ENCODE data around the gene PRSS1. TPM values are rescaled to one million over a fixed set of nuclear protein-coding genes. Genes with fewer than 3 reads are reported as not detected.
A peak's percentile ranks its signal among the peaks of the same experiment; 100 is the strongest.

PRSS1 gene
- total RNA-seq, 2 experiments from 2014 or later, result not detected

DNA sequence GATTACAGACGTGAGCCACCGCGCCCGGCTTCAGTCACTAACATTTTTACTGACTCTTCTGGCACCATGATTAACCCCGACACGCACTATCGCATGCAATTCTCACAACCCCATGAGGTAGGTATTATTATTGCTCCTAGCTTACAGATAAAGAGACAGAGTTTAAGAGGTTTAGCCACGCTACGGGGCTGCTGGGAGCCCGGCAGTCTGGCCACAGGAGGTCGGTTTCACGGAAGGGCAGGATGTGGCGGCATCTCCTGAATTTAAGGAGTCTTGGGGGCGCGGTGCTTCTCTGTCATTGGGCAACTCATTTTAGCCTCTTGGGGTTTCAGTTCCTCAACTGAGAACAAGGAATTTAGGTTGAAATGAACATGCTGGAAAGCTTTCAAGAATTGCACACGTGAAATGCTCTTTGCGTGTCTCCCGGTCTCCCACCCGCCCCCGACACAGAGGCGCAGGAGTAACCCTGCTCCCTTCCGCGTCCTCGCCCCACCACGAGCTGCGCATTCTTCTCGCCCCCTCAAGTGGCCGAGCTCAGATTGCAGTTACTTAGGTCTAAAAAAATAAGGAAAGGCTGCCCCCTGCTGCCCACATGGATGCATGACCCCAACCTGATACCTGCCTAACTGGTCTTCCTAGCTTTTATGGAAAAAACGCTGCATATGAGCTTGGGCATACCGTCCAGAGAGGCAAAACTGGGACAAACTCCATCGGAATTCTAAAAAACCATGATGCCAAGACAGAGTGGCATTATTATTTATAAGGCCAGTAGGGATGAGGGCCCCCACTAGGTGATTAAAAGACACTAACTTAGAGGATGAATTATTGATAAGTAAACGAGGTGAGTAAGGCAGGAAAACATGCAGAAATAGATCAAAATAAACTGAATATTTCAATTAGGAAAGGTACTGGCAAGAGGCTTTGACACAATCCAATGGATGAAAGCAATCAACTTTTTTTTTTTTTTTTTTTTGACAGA lies 33.9 kb downstream of the PRSS1 start:
- H3K27me3 Mint-ChIP-seq, result no peaks in the 10 kb centered on the region
- POLR2A ChIA-PET, result interaction anchor here (0.6 to 22.8 kb wide), 18 partner anchors 24 to 206 kb away, joined by 3 to 5733 read pairs (median 5); no protein-coding TSS in a partner anchor
- peaks cover 22% of the 10 kb centered on the region for H3K4me1 Mint-ChIP-seq (ENCODE audit: low read depth)
- H3K27ac Mint-ChIP-seq, result peak overlapping the region; percentile 98
- DNase-seq (peak; percentile 62 to 90 (median 74)), ATAC-seq (ENCODE audit: poor library complexity) (peak; percentile 43)
- H3K36me3 ChIP-seq (ENCODE audit: insufficient read depth, low read length), result peaks cover 7% of the 10 kb centered on the region
- H3K9me3 ChIP-seq (ENCODE audit: control insufficient read depth in 1 of 2, insufficient read depth in 1 of 2, low read length in 2 of 2), result no peaks in the 10 kb centered on the region
- intact Hi-C loops (cut with DNase I, micrococcal nuclease), result loop anchor here (1.0 to 5.0 kb wide), 4 partner anchors 71 to 151 kb away; no protein-coding TSS in a partner anchor
- no peaks in the 10 kb centered on the region for H3K27me3 ChIP-seq (ENCODE audit: control insufficient read depth in 1 of 2, insufficient read depth in 2 of 2, low read length in 2 of 2)
- no peaks in the 10 kb centered on the region for H3K9me3 Mint-ChIP-seq
- H3K4me1 ChIP-seq (ENCODE audit: insufficient read depth, low read length), result peaks cover 13% of the 10 kb centered on the region
- H3K4me3 ChIP-seq (ENCODE audit: low read length), result peak overlapping the region; percentile 54
- H3K4me3 Mint-ChIP-seq, result peak overlapping the region; percentile 91
- no peak overlapping the region for H3K27ac ChIP-seq (ENCODE audit: low read depth in 1 of 2, low read length in 2 of 2)
- TF ChIP-seq, protein P1, sequence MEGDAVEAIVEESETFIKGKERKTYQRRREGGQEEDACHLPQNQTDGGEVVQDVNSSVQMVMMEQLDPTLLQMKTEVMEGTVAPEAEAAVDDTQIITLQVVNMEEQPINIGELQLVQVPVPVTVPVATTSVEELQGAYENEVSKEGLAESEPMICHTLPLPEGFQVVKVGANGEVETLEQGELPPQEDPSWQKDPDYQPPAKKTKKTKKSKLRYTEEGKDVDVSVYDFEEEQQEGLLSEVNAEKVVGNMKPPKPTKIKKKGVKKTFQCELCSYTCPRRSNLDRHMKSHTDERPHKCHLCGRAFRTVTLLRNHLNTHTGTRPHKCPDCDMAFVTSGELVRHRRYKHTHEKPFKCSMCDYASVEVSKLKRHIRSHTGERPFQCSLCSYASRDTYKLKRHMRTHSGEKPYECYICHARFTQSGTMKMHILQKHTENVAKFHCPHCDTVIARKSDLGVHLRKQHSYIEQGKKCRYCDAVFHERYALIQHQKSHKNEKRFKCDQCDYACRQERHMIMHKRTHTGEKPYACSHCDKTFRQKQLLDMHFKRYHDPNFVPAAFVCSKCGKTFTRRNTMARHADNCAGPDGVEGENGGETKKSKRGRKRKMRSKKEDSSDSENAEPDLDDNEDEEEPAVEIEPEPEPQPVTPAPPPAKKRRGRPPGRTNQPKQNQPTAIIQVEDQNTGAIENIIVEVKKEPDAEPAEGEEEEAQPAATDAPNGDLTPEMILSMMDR (IDR thresholded peaks at IDR 0.05), result peak; percentile 74
- CTCF ChIA-PET, result interaction anchor here (0.6 to 2.1 kb wide), 23 partner anchors 13 to 179 kb away, joined by 3 to 56 read pairs (median 4); no protein-coding TSS in a partner anchor
- peaks cover 23% of the 10 kb centered on the region for H3K36me3 Mint-ChIP-seq (ENCODE audit: low read depth)

DNA sequence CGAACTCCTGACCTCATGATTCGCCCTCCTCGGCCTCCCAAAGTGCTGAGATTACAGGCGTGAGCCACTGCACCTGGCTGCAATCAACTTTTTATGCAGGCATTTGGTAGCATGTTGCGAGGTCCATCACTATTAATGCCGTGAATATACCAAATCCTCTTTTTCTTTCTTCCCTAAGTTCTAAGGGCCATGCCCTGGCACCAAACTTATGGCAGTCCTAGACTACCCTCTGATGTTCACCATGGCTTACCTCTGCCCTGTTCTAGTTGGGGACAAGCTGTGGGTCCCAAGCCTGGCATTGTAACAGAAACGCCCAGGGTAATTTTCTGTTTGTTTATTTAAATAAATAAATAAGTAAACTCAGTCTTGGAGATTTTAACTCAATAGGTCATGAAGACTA lies 34.8 kb downstream of the PRSS1 start:
- no peaks in the 10 kb centered on the region for H3K27me3 ChIP-seq (ENCODE audit: control insufficient read depth in 1 of 2, insufficient read depth in 2 of 2, low read length in 2 of 2)
- TF ChIP-seq, protein P1 (IDR thresholded peaks at IDR 0.05), result no peak
- peaks cover 13% of the 10 kb centered on the region for H3K4me1 ChIP-seq (ENCODE audit: insufficient read depth, low read length)
- Mint-ChIP-seq H3K9me3 (no peaks in the 10 kb centered on the region), H3K4me1 (ENCODE audit: low read depth) (peaks cover 22% of the 10 kb centered on the region), H3K27me3 (no peaks in the 10 kb centered on the region), H3K4me3 (peak overlapping the region; percentile 15), H3K36me3 (ENCODE audit: low read depth) (peaks cover 32% of the 10 kb centered on the region), H3K27ac (peak overlapping the region; percentile 98)
- no peak overlapping the region for H3K4me3 ChIP-seq (ENCODE audit: low read length)
- H3K9me3 ChIP-seq (ENCODE audit: control insufficient read depth in 1 of 2, insufficient read depth in 1 of 2, low read length in 2 of 2), result no peaks in the 10 kb centered on the region
- ChIA-PET POLR2A (interaction anchor here (0.6 to 22.8 kb wide), 10 partner anchors 23 to 153 kb away, joined by 3 to 5733 read pairs (median 6); no protein-coding TSS in a partner anchor), CTCF (interaction anchor here (0.7 to 2.5 kb wide), 7 partner anchors 25 to 152 kb away, joined by 3 to 56 read pairs (median 8); no protein-coding TSS in a partner anchor)
- peaks cover 16% of the 10 kb centered on the region for H3K36me3 ChIP-seq (ENCODE audit: insufficient read depth, low read length)
- H3K27ac ChIP-seq (ENCODE audit: low read depth in 1 of 2, low read length in 2 of 2), result peak overlapping the region; percentile 53 to 92
- DNase-seq (peak in 3 of 14 experiments; percentile 2 to 23 (median 15)), ATAC-seq (ENCODE audit: poor library complexity) (no peak)
- intact Hi-C loops (cut with DNase I, micrococcal nuclease), result loop anchor here (5.0 kb wide), 1 partner anchor 72 kb away; no protein-coding TSS in a partner anchor

DNA sequence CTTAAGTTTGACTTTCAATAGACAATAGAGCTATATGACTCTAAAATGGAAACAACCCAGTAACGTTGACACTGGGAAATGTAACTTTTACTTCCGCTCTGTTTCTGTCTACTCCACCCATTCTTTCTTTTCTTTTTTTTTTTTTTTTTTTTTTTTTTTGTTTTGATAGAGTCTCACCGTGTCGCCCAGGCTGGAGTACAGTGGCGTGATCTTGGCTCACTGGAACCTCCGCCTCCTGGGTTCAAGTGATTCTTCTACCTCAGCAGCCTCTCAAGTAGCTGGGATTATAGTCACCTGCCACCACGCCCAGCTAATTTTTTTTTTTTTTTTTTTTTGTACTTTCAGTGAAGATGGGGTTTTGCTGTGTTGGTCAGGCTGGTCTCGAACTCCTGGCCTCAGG lies 35.4 kb downstream of the PRSS1 start:
- Mint-ChIP-seq H3K4me1 (ENCODE audit: low read depth) (peaks cover 25% of the 10 kb centered on the region), H3K9me3 (no peaks in the 10 kb centered on the region), H3K27ac (peak overlapping the region; percentile 98), H3K4me3 (peak overlapping the region; percentile 90), H3K27me3 (no peaks in the 10 kb centered on the region), H3K36me3 (ENCODE audit: low read depth) (peaks cover 38% of the 10 kb centered on the region)
- Histone ChIP-seq H3K9me3 (ENCODE audit: control insufficient read depth in 1 of 2, insufficient read depth in 1 of 2, low read length in 2 of 2) (no peaks in the 10 kb centered on the region), H3K27me3 (ENCODE audit: control insufficient read depth in 1 of 2, insufficient read depth in 2 of 2, low read length in 2 of 2) (no peaks in the 10 kb centered on the region), H3K27ac (ENCODE audit: low read depth in 1 of 2, low read length in 2 of 2) (peak overlapping the region; percentile 92 to 99), H3K4me1 (ENCODE audit: insufficient read depth, low read length) (peaks cover 13% of the 10 kb centered on the region), H3K36me3 (ENCODE audit: insufficient read depth, low read length) (peaks cover 21% of the 10 kb centered on the region), H3K4me3 (ENCODE audit: low read length) (peak overlapping the region; percentile 91)
- POLR2A ChIA-PET, result interaction anchor here (0.6 to 22.8 kb wide), 11 partner anchors 22 to 264 kb away, joined by 3 to 5733 read pairs (median 6); no protein-coding TSS in a partner anchor
- intact Hi-C loops (cut with DNase I, micrococcal nuclease), result loop anchor here (1.0 to 5.0 kb wide), 2 partner anchors 24 to 72 kb away; no protein-coding TSS in a partner anchor
- CTCF ChIA-PET, result interaction anchor here (0.6 to 2.5 kb wide), 4 partner anchors 24 to 152 kb away, joined by 3 to 13 read pairs (median 4); no protein-coding TSS in a partner anchor
- TF ChIP-seq, protein P1 (IDR thresholded peaks at IDR 0.05), result no peak
- peak; percentile 20 for ATAC-seq (ENCODE audit: poor library complexity)
- DNase-seq, result peak in 7 of 14 experiments; percentile 49 to 80 (median 66)

Data from CD4-positive, alpha-beta T cell (primary cell).